ENCODE measurements around the gene HSP90AB1.

The HSP90AB1 gene

DNA sequence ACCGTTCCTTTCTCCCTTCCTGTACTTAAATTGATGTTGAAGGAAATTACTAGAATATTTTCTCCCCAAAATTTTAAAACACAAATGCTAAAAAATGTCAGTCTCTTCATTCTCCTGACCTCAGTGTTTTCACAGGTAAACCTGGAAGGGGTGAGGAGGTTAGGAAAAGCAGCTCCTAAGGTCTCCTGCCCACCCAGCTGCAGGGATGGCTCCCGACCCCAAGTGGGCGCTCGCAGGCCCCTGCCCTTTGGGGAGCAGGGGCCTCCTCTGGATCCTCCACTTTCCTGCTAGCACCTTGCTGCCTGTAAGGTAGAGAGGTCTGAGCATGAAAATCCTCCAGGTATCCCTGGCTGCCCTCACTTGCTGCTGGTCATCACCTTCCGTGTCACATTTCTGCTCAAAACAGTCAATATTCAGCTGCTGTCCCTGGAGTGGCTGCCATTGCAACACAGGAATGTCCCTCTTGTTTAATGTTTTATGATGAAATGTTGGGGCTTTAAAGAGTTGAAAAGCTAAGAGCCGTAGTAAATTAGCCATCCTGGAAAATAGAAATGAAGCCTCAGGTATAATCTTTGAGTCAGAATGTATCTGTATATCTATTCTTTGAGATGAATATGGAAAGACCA is 10.9 kb upstream of the HSP90AB1 start:
- DNase-seq = no peak

DNA sequence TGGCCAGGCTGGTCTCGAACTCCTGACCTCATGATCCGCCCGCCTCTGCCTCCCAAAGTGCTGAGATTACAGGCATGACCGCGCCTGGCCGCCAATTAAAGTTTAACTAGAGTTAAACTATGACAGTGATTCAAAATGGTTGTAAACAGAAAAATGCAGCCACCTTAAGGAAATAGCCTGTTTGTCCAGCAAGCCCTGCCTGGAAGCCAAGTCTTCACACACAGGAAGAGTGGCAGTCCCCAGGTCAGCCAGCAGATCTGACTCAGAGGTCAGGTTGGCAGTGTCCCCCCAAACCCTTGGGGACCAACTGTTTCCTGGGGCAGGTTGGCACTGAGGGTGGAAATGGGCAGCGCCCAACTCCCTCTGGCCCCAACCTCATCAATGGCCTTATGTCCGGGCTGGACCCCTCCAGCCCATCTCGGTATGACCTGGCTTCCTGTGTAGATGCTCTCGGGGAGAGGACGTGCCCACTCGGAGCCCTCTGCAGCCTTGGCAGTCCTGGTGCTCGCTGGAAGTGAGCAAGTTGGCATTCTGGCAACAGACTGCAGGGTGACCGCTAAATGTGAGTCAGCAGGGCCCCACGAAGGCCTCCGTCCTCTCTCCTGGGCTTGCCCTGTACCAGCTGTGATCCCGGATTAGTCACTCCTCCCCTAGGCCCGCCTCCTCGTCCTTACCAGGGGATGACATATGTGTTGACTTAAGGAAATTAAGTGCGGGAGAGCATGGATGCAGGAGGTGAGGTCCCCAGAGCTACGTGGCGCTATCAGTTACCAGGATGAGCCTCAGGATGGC is 9.7 kb upstream of the HSP90AB1 start:
- DNase-seq = peak; percentile 63

DNA sequence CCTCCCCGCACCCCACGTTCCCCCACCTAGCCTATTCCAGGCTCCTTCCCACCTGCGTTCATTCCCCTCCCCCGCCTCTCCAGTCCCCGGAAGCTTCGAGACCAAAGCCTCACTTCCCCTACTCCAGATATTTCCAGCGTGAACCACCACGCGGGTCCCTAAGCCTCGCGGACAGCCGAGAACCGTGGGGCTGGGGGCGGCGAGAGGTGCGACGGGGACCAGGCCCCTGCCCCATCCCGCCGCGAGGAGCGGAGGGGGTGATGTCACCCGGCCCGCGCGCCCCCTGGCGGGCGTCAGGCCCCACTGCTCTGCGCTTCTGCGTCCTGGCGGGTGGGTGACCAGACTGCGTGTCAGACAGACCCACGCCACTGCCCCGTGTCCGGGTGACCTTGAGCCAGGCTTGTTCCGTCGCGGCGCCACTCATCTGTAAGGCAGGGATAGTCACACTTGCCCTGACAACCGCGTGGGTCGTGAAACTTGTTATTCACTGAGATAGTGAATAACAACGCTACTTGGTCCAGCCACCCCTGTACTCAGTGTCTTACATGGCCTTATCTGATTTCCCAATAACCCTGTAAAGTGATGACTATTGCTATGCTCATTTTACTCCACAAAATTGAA is 9.0 kb upstream of the HSP90AB1 start:
- no peak for DNase-seq

DNA sequence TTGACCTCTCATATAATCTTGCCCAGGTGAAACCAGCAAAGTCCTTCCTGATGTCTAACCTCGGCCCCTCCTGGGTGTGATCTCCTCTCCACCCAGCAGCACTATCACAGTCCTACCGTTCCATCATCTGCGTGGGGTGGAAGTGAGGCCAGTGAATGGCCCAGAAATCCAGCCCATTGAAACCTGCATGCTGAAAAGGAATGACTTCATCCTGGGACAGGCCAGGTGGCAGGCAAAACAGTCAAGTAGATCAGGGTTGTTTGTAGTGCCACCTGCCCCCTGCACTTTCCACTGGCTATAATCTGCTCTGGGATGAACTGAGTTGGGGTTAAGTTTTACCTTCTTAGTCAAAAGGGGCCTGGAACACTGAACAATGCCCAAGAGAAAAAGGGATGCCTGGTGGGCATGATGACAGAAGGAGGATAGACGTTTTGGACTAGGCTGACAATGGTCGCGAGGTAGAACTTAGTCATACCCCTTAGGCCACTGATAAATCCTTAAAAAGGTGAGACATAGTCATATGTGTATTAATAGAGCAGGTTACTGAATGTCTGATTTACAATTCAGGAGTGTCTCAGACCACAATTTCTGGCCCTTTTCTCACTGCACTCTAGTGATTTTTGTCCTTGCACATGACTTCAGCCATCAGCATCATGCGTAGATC is 8.1 kb upstream of the HSP90AB1 start:
- no peak for DNase-seq

DNA sequence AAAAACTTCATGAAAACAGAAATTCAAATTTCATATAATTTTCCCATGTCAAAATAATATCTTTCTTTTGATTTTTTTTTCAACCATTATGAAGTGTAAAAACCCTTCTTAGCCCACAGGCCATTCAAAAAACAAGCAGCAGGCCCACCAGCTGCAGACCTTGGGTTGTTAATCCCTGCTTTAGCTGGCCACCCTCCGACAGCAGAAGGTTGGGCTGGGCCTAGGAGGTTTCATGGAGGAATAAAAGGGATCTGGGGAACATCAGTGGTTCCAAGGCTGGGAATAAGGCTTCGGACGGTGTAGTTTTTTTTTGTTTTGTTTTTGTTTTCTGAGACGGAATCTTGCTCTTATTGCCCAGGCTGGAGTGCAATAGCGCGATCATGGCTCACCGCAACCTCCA is 3.6 kb upstream of the HSP90AB1 start:
- no peak for DNase-seq

DNA sequence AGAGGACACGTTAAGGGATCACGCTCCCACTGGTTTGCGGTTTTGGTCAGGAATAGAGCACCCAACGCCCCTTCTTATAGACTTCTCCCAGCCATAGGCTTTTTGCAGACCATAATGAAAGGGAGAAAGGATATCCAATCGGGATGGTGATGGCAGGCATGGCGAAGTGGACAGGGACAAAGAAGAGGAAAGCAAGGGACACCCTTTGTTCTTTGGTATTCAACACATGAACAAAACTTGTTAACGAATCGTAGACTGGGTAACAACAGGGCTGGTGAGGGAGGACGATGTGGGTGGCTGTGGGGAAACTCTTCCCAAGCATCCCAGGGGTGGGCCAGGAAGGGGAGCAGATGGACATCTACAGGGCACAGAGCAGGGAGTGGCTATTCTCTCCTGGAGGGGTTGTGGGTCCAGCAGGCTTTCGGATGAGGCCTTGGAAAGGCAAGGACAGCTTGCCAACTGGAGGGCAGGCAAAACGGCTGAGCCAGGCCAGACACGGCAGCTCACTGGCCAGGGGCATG is 1.4 kb upstream of the HSP90AB1 start:
- no peak for DNase-seq

DNA sequence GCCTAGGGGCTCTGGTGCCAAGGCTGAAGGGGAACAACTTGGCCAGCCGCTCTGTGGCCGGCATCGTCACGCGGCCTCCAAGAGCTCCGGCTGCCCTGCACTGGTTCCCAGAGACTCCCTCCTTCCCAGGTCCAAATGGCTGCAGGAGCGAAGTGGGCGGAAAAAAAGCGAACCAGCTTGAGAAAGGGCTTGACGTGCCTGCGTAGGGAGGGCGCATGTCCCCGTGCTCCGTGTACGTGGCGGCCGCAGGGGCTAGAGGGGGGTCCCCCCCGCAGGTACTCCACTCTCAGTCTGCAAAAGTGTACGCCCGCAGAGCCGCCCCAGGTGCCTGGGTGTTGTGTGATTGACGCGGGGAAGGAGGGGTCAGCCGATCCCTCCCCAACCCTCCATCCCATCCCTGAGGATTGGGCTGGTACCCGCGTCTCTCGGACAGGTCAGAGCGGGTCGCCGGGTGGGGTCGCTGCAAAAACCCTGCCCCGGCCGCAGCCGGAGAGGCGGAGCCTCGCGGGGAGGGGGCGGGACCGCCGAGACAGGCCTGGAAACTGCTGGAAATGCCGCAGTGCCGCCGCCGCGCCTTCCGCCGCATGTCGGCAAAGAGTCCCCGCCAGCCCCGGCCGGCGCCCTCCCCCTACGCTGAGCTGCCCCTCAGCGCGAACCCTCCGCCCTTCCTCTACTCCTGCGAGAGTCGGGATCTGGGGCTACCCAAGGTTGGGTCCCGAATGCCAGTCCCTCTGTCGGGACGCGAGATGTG is 814 bp upstream of the HSP90AB1 start:
- no peak for DNase-seq

DNA sequence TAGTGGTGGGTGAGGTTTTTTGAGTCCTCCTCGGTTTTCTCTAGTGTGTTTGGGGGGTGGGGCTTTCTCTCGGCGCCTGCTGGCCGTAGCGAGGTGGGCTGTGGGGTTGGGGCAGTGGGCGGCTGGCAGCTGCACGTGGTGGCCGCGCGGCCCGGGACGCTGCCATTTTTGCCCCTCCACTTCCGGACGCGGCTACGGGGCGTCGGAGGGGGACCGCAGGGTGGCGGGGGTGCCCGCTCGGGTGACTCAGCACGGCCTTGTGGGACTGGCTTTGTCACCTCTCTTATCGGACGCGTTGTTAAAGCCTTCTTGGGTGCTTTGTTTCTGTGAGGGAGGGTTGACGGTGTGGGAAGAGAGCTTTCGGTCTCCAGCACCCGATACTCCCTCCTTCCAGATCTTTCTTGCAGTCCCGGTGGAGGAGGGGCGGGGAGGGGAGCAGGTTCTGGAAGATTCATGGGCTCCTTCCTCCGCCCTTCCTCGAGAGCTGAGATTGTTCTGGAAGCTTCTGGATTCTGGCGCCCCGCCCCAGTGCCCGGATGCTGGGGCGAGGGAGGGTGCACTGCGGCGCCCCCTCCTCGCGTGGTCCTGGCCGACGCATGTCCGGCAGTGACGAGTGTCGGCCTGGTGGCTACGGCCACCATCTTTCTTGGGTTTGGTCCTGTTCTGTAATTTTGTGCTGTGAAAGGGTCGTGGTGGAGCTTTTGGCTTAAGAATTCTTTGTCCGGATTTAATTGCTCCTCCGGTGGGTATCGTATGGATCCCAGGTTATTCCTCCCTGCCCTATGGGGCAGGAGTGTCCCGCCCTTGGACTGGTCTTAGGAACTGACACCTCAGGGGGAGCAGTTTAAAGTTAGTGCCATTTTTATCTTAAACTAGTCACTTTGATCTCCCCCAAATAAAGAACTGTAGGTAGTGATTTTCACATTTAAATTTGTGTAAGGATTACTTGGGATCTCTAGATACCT is 719 bp downstream of the HSP90AB1 start:
- no peak for DNase-seq

DNA sequence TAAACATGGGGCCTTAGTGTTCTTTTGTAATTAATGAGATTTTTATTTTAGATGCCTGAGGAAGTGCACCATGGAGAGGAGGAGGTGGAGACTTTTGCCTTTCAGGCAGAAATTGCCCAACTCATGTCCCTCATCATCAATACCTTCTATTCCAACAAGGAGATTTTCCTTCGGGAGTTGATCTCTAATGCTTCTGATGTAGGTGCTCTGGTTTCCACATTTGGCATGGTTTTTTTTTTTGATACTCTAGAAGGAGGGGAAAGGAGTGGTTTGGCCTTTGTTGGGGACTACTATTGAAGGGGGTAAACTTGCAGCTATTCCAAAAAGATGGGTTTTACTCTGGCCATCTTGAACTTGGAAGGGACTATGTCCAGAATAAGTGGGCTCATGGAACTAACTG is 1.7 kb downstream of the HSP90AB1 start:
- no peak for DNase-seq

DNA sequence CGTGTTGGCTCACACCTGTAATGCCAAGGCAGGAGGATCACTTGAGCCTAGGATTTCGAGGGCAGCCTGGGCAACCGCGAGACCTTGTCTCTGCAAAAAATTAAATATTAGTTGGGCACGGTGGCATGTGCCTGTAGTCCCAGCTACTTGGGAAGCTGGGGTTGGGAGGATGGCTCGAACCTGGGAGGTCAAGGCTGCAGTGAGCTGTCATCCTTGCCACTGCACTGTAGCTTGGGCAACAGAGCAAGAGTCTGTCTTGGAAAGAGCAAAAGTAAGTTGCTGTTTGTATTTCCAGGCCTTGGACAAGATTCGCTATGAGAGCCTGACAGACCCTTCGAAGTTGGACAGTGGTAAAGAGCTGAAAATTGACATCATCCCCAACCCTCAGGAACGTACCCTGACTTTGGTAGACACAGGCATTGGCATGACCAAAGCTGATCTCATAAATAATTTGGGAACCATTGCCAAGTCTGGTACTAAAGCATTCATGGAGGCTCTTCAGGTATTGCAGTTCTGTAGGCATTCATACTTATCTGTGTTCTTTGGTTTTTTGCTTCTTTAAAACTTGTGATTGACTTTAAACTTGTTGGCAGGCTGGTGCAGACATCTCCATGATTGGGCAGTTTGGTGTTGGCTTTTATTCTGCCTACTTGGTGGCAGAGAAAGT is 2.3 kb downstream of the HSP90AB1 start:
- no peak for DNase-seq

DNA sequence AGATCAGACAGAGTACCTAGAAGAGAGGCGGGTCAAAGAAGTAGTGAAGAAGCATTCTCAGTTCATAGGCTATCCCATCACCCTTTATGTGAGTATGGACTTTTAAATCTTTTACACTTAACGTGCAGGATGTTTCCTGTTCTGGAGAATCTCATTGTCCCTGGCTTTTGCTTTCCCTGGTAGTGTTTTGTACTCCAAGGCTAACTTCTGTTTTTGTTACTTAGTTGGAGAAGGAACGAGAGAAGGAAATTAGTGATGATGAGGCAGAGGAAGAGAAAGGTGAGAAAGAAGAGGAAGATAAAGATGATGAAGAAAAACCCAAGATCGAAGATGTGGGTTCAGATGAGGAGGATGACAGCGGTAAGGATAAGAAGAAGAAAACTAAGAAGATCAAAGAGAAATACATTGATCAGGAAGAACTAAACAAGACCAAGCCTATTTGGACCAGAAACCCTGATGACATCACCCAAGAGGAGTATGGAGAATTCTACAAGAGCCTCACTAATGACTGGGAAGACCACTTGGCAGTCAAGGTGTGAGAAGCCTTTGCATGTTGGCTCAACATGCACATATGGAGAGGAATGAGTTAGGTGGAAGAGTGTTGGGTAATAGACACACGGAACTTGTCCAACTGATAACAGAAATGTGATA is 3.3 kb downstream of the HSP90AB1 start:
- DNase-seq = no peak

DNA sequence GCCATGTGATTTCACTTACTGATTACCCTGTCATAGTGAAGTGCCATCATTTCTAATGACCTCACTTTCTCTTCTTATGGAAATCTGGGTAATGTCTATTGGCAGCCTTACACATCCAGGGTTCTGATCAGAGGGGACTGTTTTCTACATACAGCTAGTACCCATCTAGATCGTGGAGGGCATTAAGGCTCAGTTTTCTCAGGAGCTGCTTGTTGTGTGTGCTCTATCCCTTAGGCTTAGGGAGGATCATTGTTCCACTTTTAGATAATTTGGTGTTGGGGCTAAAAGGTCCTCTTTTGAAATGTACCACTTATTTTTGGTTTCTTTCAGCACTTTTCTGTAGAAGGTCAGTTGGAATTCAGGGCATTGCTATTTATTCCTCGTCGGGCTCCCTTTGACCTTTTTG is 3.8 kb downstream of the HSP90AB1 start:
- no peak for DNase-seq

DNA sequence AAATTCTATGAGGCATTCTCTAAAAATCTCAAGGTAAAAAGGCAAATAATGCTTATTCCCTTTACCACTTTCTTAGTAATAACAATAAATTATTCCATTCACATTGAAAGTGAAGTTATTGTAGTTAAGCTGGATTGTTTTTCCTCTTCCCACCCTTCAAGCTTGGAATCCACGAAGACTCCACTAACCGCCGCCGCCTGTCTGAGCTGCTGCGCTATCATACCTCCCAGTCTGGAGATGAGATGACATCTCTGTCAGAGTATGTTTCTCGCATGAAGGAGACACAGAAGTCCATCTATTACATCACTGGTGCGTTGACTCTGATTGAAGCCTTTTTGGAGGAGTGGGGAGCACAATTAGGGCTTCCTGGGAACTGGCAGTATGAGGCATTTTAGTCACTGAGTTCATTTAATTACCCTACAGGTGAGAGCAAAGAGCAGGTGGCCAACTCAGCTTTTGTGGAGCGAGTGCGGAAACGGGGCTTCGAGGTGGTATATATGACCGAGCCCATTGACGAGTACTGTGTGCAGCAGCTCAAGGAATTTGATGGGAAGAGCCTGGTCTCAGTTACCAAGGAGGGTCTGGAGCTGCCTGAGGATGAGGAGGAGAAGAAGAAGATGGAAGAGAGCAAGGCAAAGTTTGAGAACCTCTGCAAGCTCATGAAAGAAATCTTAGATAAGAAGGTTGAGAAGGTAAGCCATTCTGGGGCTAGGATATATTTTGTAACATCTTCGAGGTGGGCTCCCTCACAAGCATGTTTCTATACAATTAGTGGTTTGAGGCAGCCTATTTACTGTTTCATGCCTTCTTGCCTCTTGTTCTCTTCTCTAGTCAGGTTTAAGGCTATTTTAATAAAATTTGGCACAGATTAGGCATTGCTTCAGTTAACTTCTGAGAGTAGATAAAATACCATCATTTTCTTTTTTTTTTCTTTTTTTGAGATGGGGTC is 4.9 kb downstream of the HSP90AB1 start:
- no peak for DNase-seq

DNA sequence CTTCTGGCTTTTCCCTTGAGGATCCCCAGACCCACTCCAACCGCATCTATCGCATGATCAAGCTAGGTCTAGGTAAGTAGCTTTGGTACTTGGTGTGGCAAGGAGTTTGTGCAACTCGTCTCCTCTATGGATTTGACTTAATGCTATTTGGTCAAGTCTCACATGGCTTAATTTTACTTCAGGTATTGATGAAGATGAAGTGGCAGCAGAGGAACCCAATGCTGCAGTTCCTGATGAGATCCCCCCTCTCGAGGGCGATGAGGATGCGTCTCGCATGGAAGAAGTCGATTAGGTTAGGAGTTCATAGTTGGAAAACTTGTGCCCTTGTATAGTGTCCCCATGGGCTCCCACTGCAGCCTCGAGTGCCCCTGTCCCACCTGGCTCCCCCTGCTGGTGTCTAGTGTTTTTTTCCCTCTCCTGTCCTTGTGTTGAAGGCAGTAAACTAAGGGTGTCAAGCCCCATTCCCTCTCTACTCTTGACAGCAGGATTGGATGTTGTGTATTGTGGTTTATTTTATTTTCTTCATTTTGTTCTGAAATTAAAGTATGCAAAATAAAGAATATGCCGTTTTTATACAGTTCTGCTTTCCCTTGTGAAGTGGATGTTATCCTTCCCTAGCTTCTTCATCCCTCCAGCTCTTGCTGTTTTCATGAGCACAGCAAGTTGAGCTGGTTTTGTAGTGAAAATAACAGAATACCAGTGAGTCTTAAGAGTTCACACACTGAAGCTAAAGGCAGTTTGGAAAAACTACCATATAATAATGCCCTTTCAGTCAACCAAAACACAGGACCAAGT is 6.6 kb downstream of the HSP90AB1 start:
- DNase-seq = no peak

DNA sequence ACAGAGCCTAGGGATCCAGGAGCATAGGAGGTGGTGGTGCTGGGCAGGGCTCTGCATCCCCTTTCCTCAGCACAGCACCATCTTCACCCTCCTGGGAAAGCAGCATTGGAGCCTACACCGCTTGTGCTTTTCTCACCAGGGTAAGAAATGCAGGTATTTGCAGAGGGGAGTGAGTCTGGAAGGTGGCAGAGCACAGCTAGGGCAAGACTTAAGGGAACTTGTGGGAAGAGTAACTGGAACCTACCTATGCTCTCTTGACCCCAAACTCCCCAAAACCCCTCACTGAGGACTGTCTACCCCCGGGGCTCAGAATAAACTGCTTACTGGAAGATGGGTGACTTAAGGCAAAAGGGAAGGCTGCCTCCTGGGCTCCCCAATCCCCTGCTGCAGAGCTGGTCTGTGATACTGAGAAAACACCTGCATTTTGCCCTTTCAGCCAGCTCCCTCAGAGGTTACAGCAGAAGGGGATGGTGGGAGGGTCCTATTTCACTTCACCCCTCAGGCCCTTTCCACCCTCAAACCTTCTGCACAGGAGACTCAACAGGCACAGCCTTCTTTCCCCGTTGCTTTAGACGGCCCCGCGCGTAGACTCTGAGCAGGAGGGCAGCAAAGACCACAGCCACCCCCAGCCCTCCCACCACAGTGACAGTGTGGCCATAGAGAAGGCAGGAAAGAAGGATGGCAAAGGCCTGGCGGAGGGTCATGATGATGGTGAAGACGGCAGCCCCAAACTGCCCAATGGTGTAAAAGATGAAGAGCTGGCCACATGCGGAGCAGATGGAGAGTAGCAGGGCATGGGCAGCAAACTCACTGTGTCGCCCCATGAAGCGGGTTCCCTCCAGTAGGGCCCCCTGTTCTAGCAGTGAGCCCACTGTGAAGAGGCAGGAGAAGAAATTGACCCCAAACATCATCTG is 7.5 kb downstream of the HSP90AB1 start:
- no peak for DNase-seq

DNA sequence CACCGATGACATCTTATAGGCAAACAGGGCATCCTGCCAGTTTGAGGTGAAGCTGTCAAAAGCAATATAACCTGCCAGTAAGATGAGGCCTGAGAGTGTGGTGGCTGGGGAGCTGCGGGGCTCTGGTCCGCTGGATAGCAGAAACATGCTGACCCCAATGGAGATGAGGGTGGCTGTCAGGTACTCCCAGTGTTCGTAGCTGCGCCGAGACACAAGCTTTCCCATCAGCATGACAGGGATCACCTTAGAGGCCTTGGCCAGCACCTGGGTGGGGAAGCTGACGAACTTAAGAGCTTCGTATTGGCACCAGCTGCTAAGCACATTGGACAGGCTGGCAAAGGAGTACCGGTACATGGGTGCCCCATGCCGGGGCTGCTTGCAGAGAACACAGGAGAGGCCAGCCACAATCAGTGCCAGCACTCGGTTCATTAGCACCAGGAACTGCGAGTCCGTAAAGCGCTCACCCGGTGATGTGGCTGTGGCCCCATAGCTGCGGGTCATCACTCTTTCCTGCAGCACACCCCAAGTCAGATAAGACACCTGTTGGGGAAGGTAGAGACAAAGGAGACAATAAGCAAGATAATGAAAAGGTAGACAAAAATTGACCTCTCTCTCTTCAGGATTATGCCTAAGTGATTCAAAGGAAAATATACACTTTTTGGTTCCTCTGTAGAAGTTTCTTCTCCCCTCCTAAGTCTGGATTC is 8.4 kb downstream of the HSP90AB1 start:
- DNase-seq = no peak
